ENCODE measurements around the gene KCP. TPM values are rescaled to one million over a fixed set of nuclear protein-coding genes. Genes with fewer than 3 reads are reported as not detected.

The KCP gene
- polyA plus RNA-seq, 1 of the 3 experiments (the other 2 are of a cell fraction), result not detected

- H4K20me1 ChIP-seq (ENCODE audit: insufficient read depth), result no peaks in the 10 kb centered on the region
- no peaks in the 10 kb centered on the region for H3K9me2 ChIP-seq
- no peak overlapping the region for H3K4me2 ChIP-seq
- peak; percentile 70 for DNase-seq
- no peak overlapping the region for H3K9ac ChIP-seq
- CTCF ChIA-PET, result interaction anchor here (0.8 to 6.2 kb wide), 8 partner anchors 10 to 448 kb away, joined by 3 to 69 read pairs (median 4); no protein-coding TSS in a partner anchor
- TF ChIP-seq TAF1 (IDR thresholded peaks at IDR 0.05; ENCODE audit: borderline replicate concordance, low read depth, low read length) (no peak), MAX (IDR thresholded peaks at IDR 0.05; ENCODE audit: low read depth) (no peak), POLR2AphosphoS5 (IDR thresholded peaks at IDR 0.05; ENCODE audit: low read depth, low read length) (no peak), TCF12 (IDR thresholded peaks at IDR 0.05) (no peak), SIN3A (IDR thresholded peaks at IDR 0.05; ENCODE audit: borderline replicate concordance, low read depth, low read length) (no peak), NRF1 (IDR thresholded peaks at IDR 0.05; ENCODE audit: low read depth, low read length) (no peak), TEAD4 (IDR thresholded peaks at IDR 0.05; ENCODE audit: borderline replicate concordance, insufficient read depth) (no peak), RXRA (IDR thresholded peaks at IDR 0.05; ENCODE audit: borderline replicate concordance, low read depth) (no peak), CTCF (IDR thresholded peaks at IDR 0.05) (no peak), SMC3 (IDR thresholded peaks at IDR 0.05; ENCODE audit: low read depth, low read length) (no peak), FOXM1 (IDR thresholded peaks at IDR 0.05; ENCODE audit: low read depth) (no peak), ZBTB33 (IDR thresholded peaks at IDR 0.05; ENCODE audit: borderline replicate concordance, low read depth) (no peak), CHD2 (IDR thresholded peaks at IDR 0.05; ENCODE audit: low read length, partially characterized antibody) (no peak), REST (IDR thresholded peaks at IDR 0.05; ENCODE audit: low read depth, low read length) (no peak), GATA2 (CRISPR knock-in tag; IDR thresholded peaks at IDR 0.05) (no peak)
- H3F3A ChIP-seq (replicated peaks; ENCODE audit: insufficient read depth), result no peaks in the 10 kb centered on the region
- POLR2A ChIA-PET, result no interaction called here
- no peaks in the 10 kb centered on the region for H3K9me3 ChIP-seq
- peak overlapping the region; percentile 17; the same call in 1 of the 2 replicates for H2AFZ ChIP-seq (ENCODE audit: low read depth)
- no peaks in the 10 kb centered on the region for H3K79me2 ChIP-seq (ENCODE audit: insufficient read depth)
- 60% methylated on average over 38 of the region's 42 CpGs for WGBS (ENCODE audit: low lambda C conversion rate)
- no peaks in the 10 kb centered on the region for H3K36me3 ChIP-seq (replicated peaks in 1 of 2; ENCODE audit: control insufficient read depth in 1 of 2, insufficient read depth in 2 of 2, low read length in 1 of 2)
- H3K27ac ChIP-seq (ENCODE audit: low read depth in 2 of 2, low read length in 1 of 2), result no peak overlapping the region
- H3K4me3 ChIP-seq (ENCODE audit: low read depth in 2 of 2, low read length in 1 of 2), result no peak overlapping the region
- H3K4me1 ChIP-seq (ENCODE audit: control insufficient read depth in 1 of 2, insufficient read depth in 2 of 2, low read depth in 1 of 2, low read length in 1 of 2), result peaks cover 0 to 4% of the 10 kb centered on the region in 2 experiments; a peak in 1 of 4 replicates
- H3K27me3 ChIP-seq (ENCODE audit: insufficient read depth), result peaks cover 13% of the 10 kb centered on the region; the same call in 1 of the 2 replicates
Observed at GRCh38 chr7:128909625-128910568, 612 bp downstream of the KCP start.

All from SK-N-SH (cell line).